Measurements from ENCODE around the gene CYB561D2. TPM values are rescaled to one million over a fixed set of nuclear protein-coding genes. Genes with fewer than 3 reads are reported as not detected.
A peak's percentile ranks its signal among the peaks of the same experiment; 100 is the strongest.
"Not testable (repeated sequence)": the region's sequence is repeated elsewhere in the genome, so short reads cannot be mapped to it uniquely, and the experiment has no call there.

CYB561D2 gene, protein sequence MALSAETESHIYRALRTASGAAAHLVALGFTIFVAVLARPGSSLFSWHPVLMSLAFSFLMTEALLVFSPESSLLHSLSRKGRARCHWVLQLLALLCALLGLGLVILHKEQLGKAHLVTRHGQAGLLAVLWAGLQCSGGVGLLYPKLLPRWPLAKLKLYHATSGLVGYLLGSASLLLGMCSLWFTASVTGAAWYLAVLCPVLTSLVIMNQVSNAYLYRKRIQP
- polyA plus RNA-seq (2013, experiment 1 of 2; ENCODE audit: insufficient read length) = 13.0 TPM
- 13.8 TPM for polyA plus RNA-seq (2013, experiment 2 of 2; ENCODE audit: insufficient read length)

DNA sequence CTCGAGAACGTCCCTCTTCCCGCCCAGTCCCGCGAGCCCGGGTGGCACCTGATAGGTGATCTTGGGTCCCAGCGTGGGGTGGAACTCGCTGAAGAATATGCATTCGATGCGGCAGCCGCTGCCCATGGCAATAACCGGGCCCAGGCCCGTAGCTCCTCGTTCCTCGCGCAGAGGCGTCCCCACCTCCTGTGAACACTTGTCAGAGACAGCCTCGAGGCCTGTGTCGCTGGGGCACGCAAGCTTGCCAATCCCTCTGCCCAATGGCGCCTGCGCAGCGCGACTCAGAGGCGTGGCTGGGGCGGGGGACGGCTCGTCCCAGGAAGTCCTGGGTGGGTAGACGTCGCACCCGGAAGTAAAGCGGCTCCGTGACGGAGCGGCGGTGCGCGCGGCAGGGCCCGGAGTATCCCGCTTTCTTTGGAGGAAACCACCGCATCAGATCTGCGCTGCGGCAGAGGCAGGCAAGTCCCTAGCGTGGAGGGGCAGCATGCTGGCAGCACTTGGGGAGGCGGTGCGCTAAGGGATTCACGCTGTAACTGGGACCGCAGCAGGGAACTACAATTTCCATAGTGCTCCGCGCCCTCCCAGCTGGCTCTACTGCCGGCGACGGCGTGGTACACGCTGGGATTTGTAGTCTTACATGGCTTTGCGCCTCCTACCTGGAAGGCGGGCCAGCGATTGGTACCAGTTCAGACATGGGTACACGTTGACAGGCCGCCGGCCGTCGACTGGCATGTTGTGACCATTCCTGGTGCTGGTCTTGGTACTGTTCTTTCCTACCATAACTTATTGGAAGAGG is at the start of gene CYB561D2, which contains the start of gene NPRL2:
TSS of gene CYB561D2 (plus strand) at position 336 of the 796 bp plus-strand sequence. CDS start 572 bp downstream, outside the sequence.
TSS of gene NPRL2 (minus strand) at position 249 of the 796 bp plus-strand sequence. CDS start at position 126, 123 bp downstream.
- DNase-seq = peak; percentile 90

DNA sequence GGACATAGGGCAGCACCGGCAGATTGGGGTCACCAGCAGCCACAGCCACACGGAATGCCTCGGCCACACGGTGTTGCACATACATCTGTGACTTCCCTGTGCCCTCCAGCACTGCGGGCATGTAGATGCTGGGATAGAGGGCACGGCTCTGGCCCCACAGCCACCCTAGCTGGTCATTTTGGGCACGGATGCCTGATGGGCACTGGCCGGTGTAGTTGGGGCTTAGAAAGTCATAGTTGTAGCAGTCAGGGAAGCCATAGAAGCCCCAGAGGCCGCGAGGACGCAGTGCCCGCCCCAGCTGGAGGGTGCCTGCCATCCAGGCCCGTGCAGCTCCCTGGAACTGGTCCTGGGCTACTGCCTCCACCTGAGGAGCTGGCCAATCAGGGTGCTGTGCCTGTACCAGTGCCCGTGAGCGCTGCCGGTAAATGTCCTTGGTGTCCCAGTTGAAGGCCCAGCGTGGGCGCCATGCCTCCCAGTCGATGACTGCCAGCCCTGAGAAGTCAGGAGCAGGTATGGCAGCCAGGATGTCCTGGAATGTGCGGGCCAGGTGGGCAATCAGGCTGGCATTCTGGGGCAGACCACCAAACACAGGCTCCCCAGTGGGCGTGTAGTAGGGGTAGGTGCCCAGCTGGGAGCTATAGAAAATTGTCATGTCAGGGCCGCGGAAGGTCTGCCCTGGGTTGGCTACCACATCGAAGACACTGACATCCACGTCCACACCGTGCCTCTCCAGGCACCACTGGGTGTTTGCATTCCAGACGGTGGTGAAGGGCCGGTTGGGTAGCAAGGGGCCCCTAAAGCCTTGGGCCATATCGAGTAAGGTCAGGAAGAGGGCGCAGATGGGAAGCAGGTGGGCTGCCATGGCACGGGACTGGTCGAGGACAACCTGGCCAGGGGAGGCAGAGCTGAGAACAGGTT is 48.3 kb upstream of the CYB561D2 start:
- no peak for DNase-seq

DNA sequence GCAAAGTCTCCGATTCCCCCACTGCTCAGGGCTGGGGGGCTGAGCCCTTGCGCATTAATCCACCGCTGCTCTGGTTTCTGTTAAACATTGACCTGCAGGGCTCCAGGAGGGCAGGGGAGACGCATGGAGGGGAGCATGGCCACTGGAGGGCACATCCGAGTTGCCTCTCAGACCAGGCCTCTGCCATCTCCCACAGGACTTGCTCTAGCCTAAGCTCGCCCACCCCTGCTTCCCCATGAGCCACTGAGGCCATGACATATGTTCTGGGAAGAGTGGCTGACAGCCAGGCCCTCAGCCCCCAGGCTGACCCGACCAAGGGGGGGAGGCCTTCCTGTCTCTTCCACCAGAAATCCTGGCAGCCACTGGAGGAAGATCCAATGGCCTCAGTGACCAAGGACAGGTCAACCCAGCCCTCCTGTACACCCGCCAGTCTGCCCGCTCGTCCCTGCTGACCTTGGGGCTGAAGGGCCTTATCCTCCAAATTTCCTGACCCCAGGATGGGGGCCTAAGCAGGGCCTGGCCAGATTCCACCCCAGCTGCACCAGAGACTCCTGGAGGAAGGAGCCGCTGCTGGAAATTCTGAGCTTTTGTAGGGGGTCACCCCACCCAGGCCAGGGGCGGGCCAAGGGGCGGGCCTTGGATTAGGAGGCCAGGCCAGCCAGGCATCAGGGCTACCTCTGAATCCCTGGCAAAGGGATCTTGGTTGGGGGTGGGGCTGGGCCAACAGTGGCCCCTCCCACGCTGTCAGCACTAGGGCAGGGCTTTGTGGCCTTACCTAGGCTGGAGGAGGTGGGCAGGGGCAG is 47.4 kb upstream of the CYB561D2 start, which contains the start of gene HYAL1:
TSS of gene HYAL1 (minus strand) at position 562 of the 803 bp plus-strand sequence. CDS start 618 bp downstream, outside the sequence.
- no peak for DNase-seq

DNA sequence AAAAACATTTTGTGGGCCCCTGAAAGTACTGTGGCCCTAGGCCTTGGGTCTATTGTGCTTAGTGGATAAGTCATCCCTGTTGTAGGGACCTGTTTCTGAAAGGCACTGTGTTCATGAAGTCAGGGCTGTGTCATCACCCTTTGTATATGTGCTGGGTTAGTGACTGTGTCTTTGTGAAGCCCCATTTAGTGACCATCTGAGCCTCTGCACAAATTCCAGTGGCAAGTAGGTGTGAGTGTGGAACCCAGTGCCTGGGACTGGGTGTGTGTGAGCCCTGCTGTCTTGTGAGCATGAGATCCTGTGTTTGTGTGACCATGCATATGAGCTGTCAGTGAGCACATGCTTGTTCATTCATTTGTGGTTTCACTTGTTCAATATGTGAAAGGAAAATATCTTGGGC is 46.1 kb upstream of the CYB561D2 start:
- DNase-seq = no peak

DNA sequence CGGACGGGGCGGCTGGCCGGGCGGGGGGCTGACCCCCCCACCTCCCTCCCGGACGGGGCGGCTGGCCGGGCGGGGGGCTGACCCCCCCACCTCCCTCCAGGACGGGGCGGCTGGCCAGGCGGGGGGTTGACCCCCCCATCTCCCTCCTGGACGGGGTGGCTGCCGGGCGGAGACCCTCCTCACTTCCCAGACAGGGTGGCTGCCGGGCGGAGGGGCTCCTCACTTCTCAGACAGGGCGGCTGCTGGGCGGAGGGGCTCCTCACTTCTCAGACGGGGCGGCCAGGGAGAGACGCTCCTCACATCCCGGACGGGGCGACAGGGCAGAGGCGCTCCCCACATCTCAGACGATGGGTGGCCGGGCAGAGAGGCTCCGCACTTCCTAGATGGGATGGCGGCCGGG is 38.6 kb upstream of the CYB561D2 start:
- not testable (repeated sequence) for DNase-seq

DNA sequence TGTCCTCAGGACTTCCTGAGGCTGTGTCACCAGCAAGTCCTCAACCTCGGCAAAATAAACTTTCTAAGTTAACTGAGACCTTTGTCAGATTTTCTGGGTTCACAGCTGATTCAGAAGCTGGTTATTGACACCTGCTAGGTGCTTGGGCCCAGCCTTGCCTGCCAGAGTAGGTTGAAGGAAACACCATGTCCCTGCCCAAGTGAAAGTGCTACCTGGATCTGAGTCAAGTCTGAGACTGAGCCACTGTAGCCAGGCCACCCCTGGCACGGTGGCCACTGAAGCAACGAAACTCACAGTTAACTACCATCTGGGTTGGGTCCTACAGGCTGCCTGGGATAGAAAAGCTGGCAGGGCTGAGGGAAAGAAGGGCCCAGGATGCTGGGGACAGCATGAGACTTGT is 36.3 kb upstream of the CYB561D2 start:
- DNase-seq = no peak

DNA sequence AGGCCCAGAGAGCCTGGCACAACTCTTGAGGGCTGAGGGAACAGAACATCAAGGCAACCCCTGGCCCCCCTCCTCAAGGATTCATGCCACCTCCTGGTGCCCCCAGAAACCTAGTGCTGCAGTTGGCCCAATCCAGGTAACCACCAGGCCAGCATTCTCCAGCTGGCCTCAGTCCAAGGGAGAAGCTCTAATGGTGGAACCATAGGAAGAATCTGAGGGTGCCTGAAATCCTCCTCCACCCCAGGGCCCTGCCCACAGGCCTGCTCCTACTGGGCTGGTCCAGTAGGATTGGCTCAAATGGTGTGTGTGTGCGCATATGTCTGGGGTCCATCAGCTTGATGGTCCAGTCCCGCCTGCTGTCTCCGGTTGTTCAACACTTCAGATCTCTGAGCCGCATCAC is 35.8 kb upstream of the CYB561D2 start:
- DNase-seq = no peak

DNA sequence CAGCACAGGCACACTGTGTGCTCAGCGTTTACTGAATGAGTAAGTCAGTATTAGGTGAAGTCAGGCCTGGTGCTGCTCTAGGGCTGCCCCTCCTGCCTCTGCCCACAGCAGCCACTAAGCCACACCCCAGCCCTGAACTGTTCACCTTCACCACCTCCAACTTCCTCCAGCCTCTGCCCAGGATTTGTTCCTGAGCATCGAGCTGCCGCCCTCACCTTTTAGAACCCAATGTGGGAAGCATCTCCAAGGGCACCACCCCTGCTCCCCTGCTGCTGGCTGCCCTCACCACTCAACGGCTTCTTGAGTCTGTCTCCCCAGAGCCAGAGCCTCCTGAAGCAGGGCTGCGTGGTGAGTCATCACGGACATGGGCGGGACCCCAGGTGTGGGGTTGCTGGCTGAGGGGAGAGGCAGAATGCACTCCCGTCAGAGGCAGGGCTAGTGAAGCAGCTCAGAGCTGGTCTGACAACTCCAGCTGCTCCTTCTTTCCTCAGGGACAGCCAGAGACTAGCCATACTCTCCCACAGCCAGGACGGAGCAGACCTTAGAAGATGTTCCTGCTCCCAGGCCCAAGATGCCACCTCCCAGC is 33.9 kb upstream of the CYB561D2 start:
- DNase-seq = no peak

DNA sequence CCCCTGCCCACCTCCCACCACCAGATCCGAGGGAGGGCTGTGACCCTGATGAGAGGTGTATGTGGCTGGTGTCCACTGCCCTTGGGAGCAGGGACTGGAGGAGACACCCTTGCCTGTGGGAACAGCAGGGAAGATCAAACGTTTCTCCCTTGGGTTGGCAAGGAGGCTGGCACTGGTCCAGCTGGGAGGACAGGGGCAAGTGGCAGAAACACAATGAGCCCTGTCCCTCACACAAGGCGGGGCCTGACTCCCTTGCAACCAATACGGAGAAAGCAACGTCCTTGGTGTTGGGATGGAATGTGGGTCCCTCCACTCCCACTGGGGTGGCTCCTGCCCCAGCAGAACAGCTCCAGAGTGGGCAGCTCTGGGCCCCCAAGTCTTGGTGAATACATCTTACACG is 33.4 kb upstream of the CYB561D2 start:
- no peak for DNase-seq

DNA sequence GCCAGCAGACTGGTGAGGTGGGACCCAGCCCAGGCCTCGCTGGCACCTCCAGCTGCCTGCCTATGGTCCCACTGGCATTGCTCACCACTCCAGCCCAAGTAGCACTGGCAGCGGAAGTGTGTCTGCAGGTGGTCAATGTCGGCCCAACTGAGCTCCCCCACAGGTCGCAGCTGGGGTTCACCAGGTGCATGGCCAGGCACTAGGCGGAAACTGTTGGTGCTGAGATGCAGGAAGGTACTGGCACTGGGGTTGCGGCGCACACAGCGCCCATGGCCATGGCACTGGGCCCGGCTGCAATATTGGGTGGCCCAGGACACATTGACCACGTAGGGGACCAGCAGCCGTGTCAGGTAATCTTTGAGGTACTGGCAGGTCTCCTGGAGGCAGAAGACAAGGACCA is 32.5 kb upstream of the CYB561D2 start:
- no peak for DNase-seq

DNA sequence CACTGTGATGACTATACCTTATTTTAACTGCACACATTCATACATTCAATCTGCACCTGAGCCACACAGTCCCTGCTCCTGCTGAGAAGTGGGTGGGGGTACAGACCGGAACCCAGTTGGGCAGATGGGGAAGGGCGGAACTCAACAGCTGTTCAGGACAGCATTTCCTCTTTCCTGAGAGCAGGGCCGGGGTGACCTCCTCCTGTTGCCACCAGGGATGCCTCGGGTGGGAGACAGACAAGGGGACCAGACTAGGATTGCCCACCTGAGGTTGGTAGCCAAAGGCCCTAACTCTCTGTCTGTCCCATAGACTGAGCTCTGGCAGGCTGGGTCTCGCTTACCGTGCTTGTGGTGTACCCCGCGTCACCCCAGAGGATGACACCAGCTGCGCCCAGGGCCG is 32.0 kb upstream of the CYB561D2 start:
- DNase-seq = no peak

DNA sequence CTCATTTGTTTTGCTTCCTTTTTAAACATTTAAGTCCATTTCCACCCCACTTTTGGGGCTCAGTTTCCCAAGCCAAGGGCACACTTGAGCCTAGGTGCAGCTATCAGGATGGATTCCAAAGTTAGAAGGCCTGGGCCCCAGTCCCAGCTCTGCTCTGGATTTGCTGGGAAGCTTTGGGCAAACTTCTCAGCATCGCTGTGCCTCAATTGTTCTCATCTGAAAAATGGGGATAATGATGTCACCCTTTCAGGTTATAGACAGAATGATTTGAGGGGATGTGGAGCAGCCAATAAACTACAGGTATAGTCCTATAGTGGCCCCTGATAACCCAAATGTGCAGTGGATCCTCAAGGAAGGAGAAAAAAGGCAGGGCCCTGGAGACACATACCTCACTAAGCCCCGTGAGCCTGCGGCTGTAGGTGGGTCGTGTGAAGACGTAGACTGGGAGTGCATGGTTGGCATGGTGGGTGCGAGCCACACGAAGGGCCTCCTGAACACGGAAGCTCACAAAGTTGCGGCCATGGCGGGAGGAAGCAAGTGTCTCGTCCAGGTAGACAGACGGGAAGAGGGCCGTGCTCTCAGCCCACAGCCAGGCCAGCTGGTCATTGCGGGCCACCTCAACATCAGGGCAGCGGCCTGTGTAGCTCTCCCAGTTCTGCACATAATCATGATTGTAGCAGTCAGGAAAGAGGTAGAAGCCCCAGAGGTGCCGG is 31.3 kb upstream of the CYB561D2 start:
- DNase-seq = no peak

DNA sequence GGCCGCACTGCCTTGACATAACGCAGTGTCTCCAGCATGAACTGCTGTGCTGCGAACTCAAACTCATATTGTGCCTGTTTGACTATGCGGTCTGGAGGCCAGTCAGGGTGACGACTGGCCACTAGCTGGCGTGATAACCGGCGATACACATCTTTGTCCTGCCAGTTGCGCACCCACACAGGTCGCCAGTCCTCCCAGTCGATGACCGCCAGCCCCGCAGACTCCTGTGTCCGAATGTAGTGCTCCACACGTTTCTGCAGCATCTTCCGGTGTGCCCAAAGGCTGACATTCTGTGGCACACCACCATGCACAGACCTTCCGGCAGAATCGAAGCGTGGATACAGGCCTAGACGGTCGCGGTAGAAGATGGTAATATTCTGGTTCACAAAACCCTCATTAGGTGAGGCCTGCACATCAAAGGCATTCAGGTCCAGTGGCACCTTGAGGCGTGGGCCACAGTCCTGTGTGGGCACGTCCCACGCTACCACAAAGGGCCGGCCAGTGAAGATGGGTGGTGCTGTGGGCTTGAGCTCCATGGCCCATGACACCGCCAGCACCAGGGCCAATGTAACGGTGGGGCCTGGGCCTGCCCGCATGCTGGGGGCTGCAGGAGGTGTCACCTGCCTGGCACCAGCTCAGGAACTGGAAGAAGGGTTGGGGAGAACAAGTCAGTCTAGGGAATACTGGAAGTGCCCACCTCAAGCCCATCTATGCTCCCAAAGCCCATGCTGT is 30.6 kb upstream of the CYB561D2 start:
- no peak for DNase-seq

DNA sequence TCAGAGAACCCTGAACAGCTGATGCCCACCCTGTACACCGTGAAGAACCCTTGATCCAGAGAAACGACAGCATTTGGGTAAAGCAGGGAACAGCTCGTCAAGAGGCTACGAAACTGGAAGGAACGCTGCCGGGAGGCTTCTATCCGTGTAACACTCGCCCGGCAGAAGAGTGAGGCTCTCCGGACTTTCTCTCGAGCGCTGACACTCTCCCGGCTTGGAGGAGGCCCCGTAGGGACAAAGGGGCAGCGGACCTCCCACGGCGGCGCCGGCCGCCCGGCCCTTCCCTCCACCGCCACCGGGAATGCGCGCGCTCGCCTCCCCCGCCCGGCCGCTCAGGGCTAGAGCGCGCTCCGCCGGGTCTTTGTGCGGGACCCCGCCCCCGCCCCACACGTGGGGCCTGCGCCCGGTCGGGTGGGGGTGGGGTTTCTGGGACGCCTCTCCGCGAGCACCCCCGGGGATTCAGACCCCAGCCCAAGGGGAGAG is 29.8 kb upstream of the CYB561D2 start:
- DNase-seq = peak; percentile 74

DNA sequence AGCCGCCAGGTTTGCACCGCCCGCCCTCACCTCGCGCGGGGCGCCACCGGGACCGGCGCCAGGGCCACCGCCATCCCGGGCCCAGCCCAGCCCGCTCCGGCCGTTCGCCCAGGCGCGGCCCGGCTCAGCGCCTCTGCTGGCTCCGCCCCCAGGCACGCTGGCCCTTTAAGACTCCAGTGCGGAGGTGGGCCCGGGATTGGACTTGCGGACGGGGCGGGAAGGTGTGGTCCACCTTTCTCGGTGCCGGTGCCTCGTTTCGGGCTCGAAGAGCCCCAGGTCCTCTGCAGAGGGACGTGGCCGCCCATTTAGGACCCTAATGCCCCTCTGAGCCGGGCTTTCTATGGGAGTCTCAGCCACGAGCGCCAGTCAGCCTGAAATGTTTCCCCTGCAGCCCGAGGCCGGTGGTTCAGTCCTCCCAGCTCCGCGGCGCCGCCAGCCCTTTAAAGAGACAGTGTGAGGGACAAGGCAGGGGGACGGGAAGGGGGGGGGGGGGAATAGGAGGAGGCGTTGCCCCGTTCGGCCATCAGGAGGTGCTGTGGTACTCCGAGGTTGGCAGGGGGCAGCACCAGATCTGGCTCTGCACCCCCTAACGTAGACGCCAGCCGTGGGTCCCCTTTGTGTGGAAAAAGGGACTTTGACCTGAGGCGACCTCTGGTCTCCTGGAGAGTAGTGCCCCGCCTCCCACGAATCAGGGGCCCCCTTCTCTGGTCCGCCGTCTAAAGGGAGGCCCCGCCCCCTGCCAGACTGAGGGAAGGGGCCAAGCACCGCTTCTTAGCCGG is 29.1 kb upstream of the CYB561D2 start:
- DNase-seq = peak; percentile 90

DNA sequence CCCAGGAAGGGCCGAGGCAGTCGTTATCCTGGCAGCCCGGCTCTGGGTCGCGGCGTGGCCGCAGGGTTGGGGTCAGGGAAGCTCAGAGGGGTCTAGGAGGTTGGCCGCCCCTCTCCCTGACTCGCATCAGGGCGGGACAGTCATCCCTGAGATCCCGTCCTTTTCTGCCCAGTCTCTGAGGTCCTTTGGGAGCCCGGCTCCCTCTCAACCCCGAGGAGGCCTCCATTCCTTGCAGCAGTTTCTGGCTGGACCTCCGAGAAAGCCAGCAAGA is 28.6 kb upstream of the CYB561D2 start:
- DNase-seq = no peak

DNA sequence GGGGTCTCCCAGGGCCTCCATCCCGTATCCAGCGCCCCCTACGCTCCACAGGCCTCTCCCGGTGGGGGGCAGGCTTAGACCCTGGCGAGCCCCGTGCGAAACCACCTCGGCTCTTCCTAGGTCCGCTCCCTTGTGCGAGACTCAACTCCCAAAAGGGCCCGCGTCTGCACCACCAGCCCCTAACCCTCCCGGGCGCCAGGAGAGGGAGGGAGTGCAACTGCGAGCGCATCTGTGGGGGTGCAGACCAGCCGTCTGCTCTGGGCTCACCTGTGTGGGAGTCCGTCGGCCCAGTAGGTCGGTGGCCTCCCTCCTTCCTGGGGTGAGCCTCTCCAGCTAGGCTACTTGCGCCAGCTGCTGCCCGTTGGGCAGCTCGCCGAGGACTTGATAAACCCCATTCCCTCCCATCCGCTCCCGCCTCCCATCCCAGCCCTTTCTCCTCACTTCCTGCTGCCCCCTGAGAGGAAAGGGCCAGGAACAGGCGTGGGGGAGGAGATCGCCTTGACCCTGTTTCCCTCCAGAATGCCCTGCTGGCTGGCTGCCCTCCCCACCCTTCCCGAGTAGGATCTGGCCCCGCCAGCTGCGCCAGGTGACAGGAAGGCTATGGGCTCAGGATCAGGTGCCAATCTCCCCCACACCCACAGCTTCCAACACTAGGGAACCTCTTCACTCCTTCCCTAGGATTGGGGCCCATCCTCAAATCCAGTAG is 28.1 kb upstream of the CYB561D2 start, which contains the start of gene HYAL2:
TSS of gene HYAL2 (minus strand) at position 360 of the 706 bp plus-strand sequence. CDS start 2,256 bp downstream, outside the sequence.
- no peak for DNase-seq

DNA sequence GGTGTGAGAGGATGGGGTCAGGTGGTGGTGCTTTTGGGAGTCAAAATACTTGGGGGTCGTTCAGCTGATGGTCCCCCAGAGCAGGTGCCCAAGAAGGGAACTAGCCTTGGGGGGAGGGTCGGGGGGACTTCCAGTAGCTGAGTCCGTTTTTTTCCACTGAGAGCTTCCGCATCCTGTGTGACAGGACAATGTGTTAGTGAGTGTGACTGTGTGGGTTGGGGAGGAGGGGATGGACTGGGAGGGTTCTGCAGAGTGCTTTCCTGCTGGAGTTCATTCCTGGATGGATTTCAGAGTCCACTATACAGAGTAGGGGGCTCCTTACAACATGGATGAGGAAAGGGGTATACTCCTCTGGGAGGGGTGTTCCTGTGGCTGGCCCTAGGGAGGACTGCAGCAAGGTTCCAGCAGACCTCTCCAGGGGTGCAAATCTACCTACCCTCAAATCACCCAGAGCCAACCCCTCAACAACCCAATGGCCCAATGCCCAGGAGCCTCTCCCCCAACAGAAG is 27.5 kb upstream of the CYB561D2 start:
- no peak for DNase-seq

All from fibroblast of skin of abdomen (primary cell).